ENCODE measurements around the gene MTUS2.

DNA sequence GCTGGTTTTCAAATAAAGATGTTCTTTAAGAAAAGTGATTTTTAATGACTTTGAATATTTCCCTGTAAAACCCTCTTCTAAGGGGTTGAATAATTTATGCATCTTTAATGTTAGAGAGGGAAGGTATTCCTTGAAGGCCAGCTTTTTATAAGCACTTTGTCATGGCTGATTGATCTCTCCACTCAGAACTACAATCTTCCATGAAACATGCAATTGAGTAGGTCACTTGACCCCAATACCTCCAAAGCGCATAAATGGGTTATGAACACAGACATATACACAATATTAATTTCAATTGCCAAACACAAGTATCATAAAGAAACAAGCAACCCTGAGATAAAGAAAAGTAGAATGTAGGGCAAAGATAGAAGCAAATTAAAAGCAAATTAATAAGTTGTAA, 359.9 kb downstream of the MTUS2 start:
- TF ChIP-seq POLR2A (IDR thresholded peaks at IDR 0.05), result no peak
- TF ChIP-seq, protein P1, sequence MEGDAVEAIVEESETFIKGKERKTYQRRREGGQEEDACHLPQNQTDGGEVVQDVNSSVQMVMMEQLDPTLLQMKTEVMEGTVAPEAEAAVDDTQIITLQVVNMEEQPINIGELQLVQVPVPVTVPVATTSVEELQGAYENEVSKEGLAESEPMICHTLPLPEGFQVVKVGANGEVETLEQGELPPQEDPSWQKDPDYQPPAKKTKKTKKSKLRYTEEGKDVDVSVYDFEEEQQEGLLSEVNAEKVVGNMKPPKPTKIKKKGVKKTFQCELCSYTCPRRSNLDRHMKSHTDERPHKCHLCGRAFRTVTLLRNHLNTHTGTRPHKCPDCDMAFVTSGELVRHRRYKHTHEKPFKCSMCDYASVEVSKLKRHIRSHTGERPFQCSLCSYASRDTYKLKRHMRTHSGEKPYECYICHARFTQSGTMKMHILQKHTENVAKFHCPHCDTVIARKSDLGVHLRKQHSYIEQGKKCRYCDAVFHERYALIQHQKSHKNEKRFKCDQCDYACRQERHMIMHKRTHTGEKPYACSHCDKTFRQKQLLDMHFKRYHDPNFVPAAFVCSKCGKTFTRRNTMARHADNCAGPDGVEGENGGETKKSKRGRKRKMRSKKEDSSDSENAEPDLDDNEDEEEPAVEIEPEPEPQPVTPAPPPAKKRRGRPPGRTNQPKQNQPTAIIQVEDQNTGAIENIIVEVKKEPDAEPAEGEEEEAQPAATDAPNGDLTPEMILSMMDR (IDR thresholded peaks at IDR 0.05 in 4 of 5, conservative IDR thresholded peaks at IDR 0.05 in 1 of 5), result no peak

Measured in gastrocnemius medialis (tissue), 4 donors.